Measurements from ENCODE around the gene SLFN13. TPM values are rescaled to one million over a fixed set of nuclear protein-coding genes. Genes with fewer than 3 reads are reported as not detected.

Gene SLFN13
- 10.1 TPM in 2 replicates for total RNA-seq (2021)
- long read RNA-seq, full-length matches to known transcripts = 8 of 29 reads
- long read RNA-seq, partial matches to known transcripts = 3 of 29 reads
- long read RNA-seq, other reads (novel, unspliced or antisense) = 18 of 29 reads

- TF ChIP-seq, protein P1, sequence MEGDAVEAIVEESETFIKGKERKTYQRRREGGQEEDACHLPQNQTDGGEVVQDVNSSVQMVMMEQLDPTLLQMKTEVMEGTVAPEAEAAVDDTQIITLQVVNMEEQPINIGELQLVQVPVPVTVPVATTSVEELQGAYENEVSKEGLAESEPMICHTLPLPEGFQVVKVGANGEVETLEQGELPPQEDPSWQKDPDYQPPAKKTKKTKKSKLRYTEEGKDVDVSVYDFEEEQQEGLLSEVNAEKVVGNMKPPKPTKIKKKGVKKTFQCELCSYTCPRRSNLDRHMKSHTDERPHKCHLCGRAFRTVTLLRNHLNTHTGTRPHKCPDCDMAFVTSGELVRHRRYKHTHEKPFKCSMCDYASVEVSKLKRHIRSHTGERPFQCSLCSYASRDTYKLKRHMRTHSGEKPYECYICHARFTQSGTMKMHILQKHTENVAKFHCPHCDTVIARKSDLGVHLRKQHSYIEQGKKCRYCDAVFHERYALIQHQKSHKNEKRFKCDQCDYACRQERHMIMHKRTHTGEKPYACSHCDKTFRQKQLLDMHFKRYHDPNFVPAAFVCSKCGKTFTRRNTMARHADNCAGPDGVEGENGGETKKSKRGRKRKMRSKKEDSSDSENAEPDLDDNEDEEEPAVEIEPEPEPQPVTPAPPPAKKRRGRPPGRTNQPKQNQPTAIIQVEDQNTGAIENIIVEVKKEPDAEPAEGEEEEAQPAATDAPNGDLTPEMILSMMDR (conservative IDR thresholded peaks at IDR 0.05) = no peak
- Histone ChIP-seq H2BK20ac (ENCODE audit: low read depth, low read length, poor library complexity, severe bottlenecking) (no peak within 1 kb of the TSS), H3K18ac (ENCODE audit: insufficient read length, low read depth, low read length) (peak within 1 kb of the TSS; percentile 97), H3K56ac (ENCODE audit: insufficient read length, low read depth, low read length) (no peak within 1 kb of the TSS), H4K5ac (ENCODE audit: insufficient read length, low read depth, low read length) (no peak within 1 kb of the TSS), H3K27ac (ENCODE audit: insufficient read length, low read depth, low read length) (peak within 1 kb of the TSS; percentile 63), H2BK12ac (ENCODE audit: insufficient read length, low read depth, low read length) (peak within 1 kb of the TSS; percentile 95), H3K79me1 (ENCODE audit: insufficient read depth, low read depth, low read length, poor library complexity, severe bottlenecking) (no peaks in the 10 kb centered on the region), H3K23ac (ENCODE audit: insufficient read length, low read depth, low read length) (no peak within 1 kb of the TSS), H3K14ac (ENCODE audit: insufficient read depth, low read length) (peak within 1 kb of the TSS; percentile 99), H3K4me2 (ENCODE audit: insufficient read depth, insufficient read length, low read length) (peak within 1 kb of the TSS; percentile 83), H2AFZ (ENCODE audit: low read length) (no peak within 1 kb of the TSS), H4K91ac (ENCODE audit: insufficient read length, low read depth, low read length) (no peak within 1 kb of the TSS), H4K20me1 (ENCODE audit: control insufficient read depth, insufficient read depth, insufficient read length) (no peaks in the 10 kb centered on the region), H3K4me1 (ENCODE audit: insufficient read depth, low read length) (no peaks in the 10 kb centered on the region; the same call in 1 of the 2 replicates), H2BK15ac (ENCODE audit: low read depth, low read length) (0 out of 2 replicates have a peak within 1 kb of the TSS, but pooled peaks have one; percentile 65), H3K27me3 (ENCODE audit: insufficient read depth, low read length) (peaks cover 12% of the 10 kb centered on the region; the same call in 1 of the 2 replicates), H2AK5ac (ENCODE audit: insufficient read length, low read length) (no peak within 1 kb of the TSS), H4K8ac (replicated peaks; ENCODE audit: insufficient read length, low read depth, low read length) (peak within 1 kb of the TSS; percentile 52), H3K79me2 (ENCODE audit: insufficient read depth, low read length) (peaks cover 3% of the 10 kb centered on the region; the same call in 1 of the 2 replicates), H3T11ph (ENCODE audit: low read length) (no peak within 1 kb of the TSS), H3K9ac (ENCODE audit: extremely low read depth, insufficient read length, low read length) (peak within 1 kb of the TSS; percentile 81), H3K23me2 (ENCODE audit: insufficient read length, low read depth, low read length, poor library complexity, severe bottlenecking) (peaks cover 16% of the 10 kb centered on the region), H3K9me3 (ENCODE audit: control insufficient read depth, low read depth, low read length) (no peaks in the 10 kb centered on the region), H3K4ac (ENCODE audit: low read depth, low read length) (no peak within 1 kb of the TSS), H2BK120ac (ENCODE audit: low read depth, low read length, poor library complexity, severe bottlenecking) (peak within 1 kb of the TSS; percentile 63), H2BK5ac (ENCODE audit: insufficient read length, low read length) (no peak within 1 kb of the TSS)
- peaks cover 18 to 35% of the 10 kb centered on the region in 2 experiments for H3K4me1 Mint-ChIP-seq
- WGBS (ENCODE audit: extremely low coverage, insufficient read length, low lambda C conversion rate) = no CpG with 5 or more reads among the region's 44 CpGs
- no peaks in the 10 kb centered on the region for H3K9me3 Mint-ChIP-seq
- H3K27ac Mint-ChIP-seq = peak within 1 kb of the TSS; percentile 39 to 73 (median 62); a peak in 3 of 7 replicates
- peak within 1 kb of the TSS; percentile 62 to 84 for H3K4me3 Mint-ChIP-seq
- DNase-seq = peak; percentile 94
- peaks cover 51% of the 10 kb centered on the region for H3K27me3 Mint-ChIP-seq (ENCODE audit: low read depth)
- H3K36me3 Mint-ChIP-seq (ENCODE audit: insufficient read depth in 1 of 3, low read depth in 3 of 3) = peaks cover 0 to 3% (median 0%) of the 10 kb centered on the region in 3 experiments; a peak in 1 of 7 replicates
These were observed at the start of gene SLFN13 for GRCh38 chr17:35448214-35448898. Gene SLFN13, minus strand, starts transcription at chr17:35448766. Its CDS starts 3,086 bp downstream, at chr17:35445680.

All from H9 (cell line).